Transverse colon (tissue), 4 donors: ENCODE measurements around the gene ENDOD1.

Experiments used
- CTCF ChIP-seq, 5 experiments: fragments of 200-600 bp in 3 of 5; fragments of 450-650 bp in 2 of 5; sonication (generic) in 3 of 5; IDR thresholded peaks; 1 replicate in 2 of 5; 2 replicates in 3 of 5; pipeline ENCODE4 v1.5.1; 2016 to 2017; ENCODE audit warnings: antibody characterized with exemption in 5 of 5, inconsistent platforms in 3 of 5, mild to moderate bottlenecking in 2 of 5, moderate library complexity in 1 of 5
- EP300 ChIP-seq: sonication (generic); formaldehyde crosslinking; IDR thresholded peaks from one replicate; pipeline ENCODE4 v1.6.1; 2017; ENCODE audit warnings: antibody characterized with exemption, low read depth
- POLR2AphosphoS5 ChIP-seq, 3 donors: sonication (generic); formaldehyde crosslinking; IDR thresholded peaks; one replicate each; pipeline ENCODE4 v1.6.1; 2016; ENCODE audit warnings: antibody characterized with exemption in 3 of 3

DNA sequence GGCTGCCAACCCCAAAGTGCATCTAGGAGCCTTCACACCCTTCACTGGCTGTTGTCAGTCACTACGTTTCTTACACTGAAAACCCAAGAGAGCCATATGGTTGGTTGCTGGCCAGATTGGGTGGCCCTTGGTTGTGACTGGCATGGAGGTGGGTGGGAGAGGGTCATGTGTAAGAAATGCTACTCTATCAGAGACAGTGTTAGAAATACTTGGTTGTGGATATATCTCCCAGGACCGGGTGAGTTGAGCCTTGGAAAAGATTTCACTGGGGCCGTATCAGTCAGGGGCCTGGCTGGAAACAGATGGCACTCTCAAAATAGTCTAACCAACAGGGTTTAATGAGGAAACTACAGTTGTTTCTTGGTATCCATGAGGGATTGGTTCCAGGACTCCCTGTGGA, 15.2 kb downstream of the ENDOD1 start:
- TF ChIP-seq CTCF (IDR thresholded peaks at IDR 0.05) (no peak), EP300 (no peak), POLR2AphosphoS5 (IDR thresholded peaks at IDR 0.05) (no peak)
